Measurements from ENCODE around the gene TATDN3.

GRCh38 chr1:212752934-212753497, 38.7 kb upstream of the TATDN3 start:
- TF ChIP-seq CTCF (IDR thresholded peaks at IDR 0.05; ENCODE audit: low read depth, low read length): no peak
- no peak for TF ChIP-seq EZH2phosphoT487 (IDR thresholded peaks at IDR 0.05; ENCODE audit: low read depth)
